GM21576 (cell line): ENCODE results near the gene NRG3.

ENCODE experiments used
- ATAC-seq: cut with Tn5 transposase; IDR thresholded peaks from one replicate; pipeline ENCODE4 v1.9.1; 2021; ENCODE audit warnings: mild to moderate bottlenecking, moderate library complexity; ENCODE audit not compliant: unreplicated experiment

The NRG3 gene

GRCh38 chr10:81882011-81882410 is 7.0 kb downstream of the NRG3 start:
- ATAC-seq, result no peak

DNA sequence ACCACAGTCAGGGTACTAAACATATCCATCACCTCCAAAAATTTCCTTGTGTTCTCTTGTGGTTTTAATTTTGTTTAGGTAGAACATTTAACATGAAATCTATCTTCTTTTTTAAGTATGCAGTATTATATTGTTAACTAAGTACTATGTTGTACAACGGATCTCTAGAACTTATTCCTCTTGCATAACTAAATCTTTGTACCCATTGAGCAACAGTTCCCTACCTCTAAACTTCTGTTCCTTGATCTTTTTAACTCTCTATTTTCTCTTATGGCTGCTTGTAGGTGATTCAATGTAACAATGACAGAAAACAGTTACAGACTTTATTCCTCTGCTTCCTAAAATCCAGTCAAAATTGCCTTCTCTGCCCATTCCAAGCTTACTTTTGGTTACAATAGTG is 9.9 kb downstream of the NRG3 start:
- no peak for ATAC-seq

DNA sequence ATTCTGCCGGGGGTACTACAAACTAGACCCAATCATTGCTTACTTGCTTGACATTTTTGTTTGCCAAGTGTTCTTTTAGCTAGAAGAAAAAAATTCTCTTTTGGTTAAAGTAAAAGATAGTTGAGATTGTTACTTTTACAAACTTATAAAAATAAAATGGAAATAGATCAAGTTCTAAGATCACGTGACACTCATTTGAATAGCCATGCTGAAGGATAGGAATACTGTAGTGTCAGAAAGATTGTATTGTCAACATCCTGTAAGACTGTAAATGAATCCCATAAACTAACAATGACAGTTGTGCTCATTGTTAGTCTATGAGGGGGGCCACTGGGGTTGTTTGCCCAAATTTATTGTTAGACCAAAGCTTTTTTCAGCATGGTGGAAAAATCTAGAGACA is 10.5 kb downstream of the NRG3 start:
- ATAC-seq, result no peak

DNA sequence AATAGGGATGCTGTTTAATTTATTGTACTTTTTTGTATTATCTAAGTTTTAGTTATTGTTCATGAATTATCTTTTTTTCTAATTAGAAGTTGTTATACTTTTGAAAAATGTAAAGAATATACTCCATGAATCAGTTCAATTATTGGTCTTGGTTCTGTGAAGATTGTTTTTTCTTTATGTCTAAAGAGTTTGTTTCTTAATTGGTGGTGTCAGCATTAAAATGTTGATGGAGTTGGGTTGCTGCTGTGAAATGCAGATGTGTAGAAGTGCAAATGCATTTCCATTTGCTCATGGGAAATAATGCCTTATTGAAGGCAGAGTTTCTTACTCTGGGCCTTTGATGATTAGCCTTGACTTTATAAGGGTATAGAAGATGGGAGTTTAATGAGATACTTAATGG is 11.9 kb downstream of the NRG3 start:
- no peak for ATAC-seq

GRCh38 chr10:81889181-81889769 is 14.3 kb downstream of the NRG3 start:
- ATAC-seq, result no peak

GRCh38 chr10:81894616-81895015 is 19.6 kb downstream of the NRG3 start:
- no peak for ATAC-seq

- no peak for ATAC-seq
Observed at GRCh38 chr10:81898518-81898917, 23.5 kb downstream of the NRG3 start.

DNA sequence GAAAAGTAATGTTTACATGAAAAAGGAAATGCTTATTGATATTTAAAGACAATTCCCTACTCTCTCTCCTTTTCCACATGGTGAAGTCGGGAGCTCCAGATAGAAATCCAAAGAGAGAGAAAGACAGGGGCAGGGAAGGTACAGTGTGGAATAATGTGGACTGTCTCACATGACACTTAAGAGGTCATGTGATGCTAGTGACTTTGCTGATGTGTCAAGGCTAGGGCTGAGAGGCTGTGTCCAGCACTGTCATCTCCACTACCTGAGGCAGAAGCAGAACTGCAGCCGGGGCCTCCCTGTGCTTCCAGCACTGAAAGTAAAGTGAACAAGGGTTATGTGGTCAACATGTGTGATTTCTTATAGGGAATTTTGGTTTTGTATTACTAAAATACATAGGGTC is 26.0 kb downstream of the NRG3 start:
- ATAC-seq, result no peak

GRCh38 chr10:81903472-81903871 is 28.5 kb downstream of the NRG3 start:
- no peak for ATAC-seq

DNA sequence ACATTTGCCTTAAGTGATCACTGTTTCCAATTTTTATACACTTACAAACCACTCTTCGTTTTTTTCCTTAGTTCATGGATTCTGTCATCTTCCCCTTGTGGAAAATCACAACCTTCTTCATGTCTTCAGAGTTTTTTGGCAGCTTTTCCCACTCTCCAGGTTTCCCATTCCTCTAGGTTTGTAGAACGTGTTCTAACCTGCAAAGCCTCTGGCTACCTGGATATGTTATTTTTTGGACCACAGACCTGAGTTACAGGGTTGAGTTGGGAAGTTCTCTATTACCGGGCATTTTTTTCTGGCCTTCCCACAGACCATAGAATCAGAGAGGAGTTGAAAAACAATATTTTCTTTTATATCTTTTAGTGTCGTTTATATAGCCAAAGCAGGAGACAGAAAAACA is 30.2 kb downstream of the NRG3 start:
- no peak for ATAC-seq

DNA sequence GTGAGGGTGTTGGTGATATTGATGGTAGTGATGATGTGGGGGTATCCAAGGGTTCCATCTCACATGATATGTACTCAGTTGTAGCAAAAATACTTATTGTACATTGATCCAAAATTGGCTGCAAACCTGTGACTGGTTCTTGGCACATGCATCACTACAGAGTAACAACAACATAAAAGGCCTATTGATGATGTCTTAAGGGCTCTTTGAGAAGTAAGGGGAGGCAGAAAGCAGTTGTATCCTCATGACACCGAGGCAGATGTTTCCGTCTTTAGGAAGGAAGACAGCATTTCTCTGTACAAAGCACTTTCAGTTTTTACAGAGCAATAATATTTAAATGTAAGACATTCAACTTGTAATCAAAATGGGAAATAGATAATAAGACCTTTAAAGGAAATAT is 34.5 kb downstream of the NRG3 start:
- no peak for ATAC-seq

- no peak for ATAC-seq
Observed at GRCh38 chr10:81911328-81911727, 36.3 kb downstream of the NRG3 start.

GRCh38 chr10:81914736-81915503 is 39.9 kb downstream of the NRG3 start:
- no peak for ATAC-seq

GRCh38 chr10:81915504-81915897 is 40.5 kb downstream of the NRG3 start:
- ATAC-seq, result no peak

- ATAC-seq, result no peak
Observed at GRCh38 chr10:81917666-81918065, 42.7 kb downstream of the NRG3 start.

GRCh38 chr10:81918766-81919165 is 43.8 kb downstream of the NRG3 start:
- no peak for ATAC-seq

GRCh38 chr10:81920213-81920829 is 45.3 kb downstream of the NRG3 start:
- no peak for ATAC-seq

DNA sequence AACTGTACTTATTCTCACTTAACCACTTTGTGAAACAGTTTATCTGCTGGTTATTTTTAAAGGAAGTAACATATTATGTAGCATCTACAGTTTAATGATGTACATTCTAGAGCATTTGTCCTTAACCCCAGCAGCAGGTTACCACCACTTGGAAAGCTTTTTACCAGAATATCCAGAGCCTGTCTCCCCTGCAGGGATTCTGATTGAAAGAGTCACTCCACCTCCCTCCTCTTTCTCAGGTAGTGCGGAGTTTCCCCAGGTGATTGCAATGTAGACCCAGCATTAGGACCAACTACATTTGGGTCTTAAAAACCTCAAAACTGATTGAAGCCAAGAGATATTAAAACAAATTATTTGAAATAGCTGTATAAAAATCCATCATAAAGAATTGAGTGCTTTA is 53.1 kb downstream of the NRG3 start:
- ATAC-seq, result no peak

DNA sequence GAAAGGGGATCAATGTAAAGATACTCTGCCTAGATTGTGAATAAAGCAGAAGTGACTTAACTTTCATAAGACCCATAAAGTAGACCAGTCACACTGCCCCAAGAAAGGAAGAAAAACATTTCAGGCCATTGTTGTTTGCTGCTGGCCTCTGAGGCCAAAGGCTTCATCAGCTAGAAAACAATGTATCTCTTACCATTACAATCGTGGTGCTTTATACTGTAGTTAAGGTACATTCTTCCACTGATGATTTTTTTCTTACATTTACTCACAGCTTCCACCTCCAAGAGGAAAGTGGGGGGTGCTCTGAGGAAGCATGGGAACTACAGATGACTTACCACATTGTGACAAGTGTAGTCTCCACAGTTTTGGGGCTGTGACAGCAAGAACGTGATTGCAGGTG is 68.6 kb downstream of the NRG3 start:
- ATAC-seq, result no peak

DNA sequence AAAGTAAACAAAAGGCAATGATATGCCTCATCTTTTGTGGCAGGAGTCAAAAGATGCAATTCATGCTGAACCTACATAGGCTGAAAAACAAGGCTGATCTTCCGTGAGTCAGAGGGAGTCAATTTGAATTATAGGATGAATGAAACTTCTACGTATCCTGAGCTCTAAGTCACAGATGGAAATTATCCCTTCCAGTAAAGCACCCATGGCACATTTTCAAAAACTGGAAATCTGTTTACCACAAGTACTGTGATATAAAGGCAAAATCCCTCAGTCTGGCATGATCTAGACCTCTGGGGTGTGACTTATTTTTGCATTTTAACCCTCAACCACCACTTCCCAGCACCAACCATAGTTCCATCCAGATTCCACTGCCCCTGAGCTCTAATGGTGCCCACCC is 69.6 kb downstream of the NRG3 start:
- no peak for ATAC-seq

DNA sequence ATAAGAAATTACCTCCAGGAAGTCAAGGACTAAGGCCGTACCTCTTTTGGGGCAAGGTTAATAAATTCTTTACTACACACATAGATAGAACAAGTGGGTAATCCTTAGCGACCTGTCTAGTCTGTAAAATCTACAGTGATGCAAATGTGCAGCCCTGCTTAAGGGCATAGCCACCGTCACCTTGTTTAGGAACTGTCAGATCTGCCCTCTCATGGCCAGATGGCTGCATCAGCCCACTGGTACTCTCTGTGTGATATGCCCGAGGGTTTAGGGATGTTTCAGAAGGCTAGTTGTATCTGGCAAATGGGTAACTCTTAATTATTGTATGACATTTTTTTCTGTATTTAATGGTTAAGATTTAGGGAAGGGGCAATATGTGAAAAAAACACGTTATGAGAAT is 74.3 kb downstream of the NRG3 start:
- ATAC-seq, result no peak

DNA sequence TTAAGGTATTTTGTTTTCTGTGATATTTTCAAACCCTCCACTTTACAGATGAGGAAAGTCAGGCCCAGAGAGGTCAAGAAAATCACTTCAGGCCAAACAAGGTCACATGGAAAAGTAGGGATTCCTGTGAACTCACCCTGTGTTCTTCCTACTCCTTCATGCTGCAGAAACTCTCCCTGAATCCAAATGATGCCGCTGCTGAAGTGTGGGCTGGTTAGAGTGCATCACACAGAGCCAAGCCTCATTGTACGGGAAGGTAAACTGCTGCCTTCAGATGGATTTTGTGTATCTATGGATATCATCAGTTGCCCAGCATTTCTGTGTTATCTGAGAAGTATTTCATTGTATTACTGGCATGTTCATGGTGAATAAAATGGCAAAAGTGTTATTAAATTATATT is 75.4 kb downstream of the NRG3 start:
- ATAC-seq, result no peak
